Type B pancreatic cell (in vitro differentiated cells): ENCODE data around the gene PRDM16. TPM values are rescaled to one million over a fixed set of nuclear protein-coding genes. Genes with fewer than 3 reads are reported as not detected.

Source experiments
- DNase-seq: peaks from one replicate; pipeline ENCODE4 v3.0.0; 2021; ENCODE audit warnings: mixed read lengths; ENCODE audit not compliant: unreplicated experiment; ENCODE audit errors: extremely low spot score
- H3K27ac Mint-ChIP-seq: 2 replicates; pipeline ENCODE4 v1.8.0; 2021; ENCODE audit warnings: mild to moderate bottlenecking, mixed read lengths
- H3K27me3 Mint-ChIP-seq: 2 replicates; pipeline ENCODE4 v1.8.0; 2021; ENCODE audit warnings: mixed read lengths
- H3K36me3 Mint-ChIP-seq: 2 replicates; pipeline ENCODE4 v1.8.0; 2021; ENCODE audit warnings: mixed read lengths
- H3K4me1 Mint-ChIP-seq: one replicate; pipeline ENCODE4 v1.8.0; 2021; ENCODE audit warnings: mixed read lengths; ENCODE audit not compliant: unreplicated experiment
- H3K4me3 Mint-ChIP-seq: 2 replicates; pipeline ENCODE4 v1.8.0; 2021; ENCODE audit warnings: mild to moderate bottlenecking, mixed read lengths
- H3K9me3 Mint-ChIP-seq: 2 replicates; pipeline ENCODE4 v1.8.0; 2021; ENCODE audit warnings: mixed read lengths
- CTCF ChIP-seq: fragments of 200-600 bp; sonication (generic); conservative IDR thresholded peaks from 2 replicates; pipeline ENCODE4 v1.5.0; 2021; ENCODE audit warnings: antibody characterized with exemption, mild to moderate bottlenecking
- total RNA-seq: library from RNA; stranded (reverse); gene quantifications from 2 replicates; pipeline ENCODE4 v1.2.1, GENCODE V29; 2021; ENCODE audit warnings: low replicate concordance

Gene PRDM16
- total RNA-seq, 1 donor from 2014 or later, result 23.6 TPM

- Mint-ChIP-seq H3K36me3 (no peaks in the 10 kb centered on the region), H3K9me3 (no peaks in the 10 kb centered on the region), H3K27me3 (peaks cover 7% of the 10 kb centered on the region), H3K4me3 (no peak overlapping the region), H3K27ac (no peak overlapping the region), H3K4me1 (peaks cover 6% of the 10 kb centered on the region)
- no peak for TF ChIP-seq CTCF
- DNase-seq, result no peak
Observed at GRCh38 chr1:3298197-3298596, 229.2 kb downstream of the PRDM16 start.

GRCh38 chr1:3304246-3304645 lies 235.2 kb downstream of the PRDM16 start:
- no peak for TF ChIP-seq CTCF
- no peak overlapping the region for H3K27ac Mint-ChIP-seq

GRCh38 chr1:3304692-3305091 lies 235.7 kb downstream of the PRDM16 start:
- H3K4me1 Mint-ChIP-seq, result peaks cover 8% of the 10 kb centered on the region
- H3K27me3 Mint-ChIP-seq, result peaks cover 22% of the 10 kb centered on the region
- no peak overlapping the region for H3K4me3 Mint-ChIP-seq
- H3K9me3 Mint-ChIP-seq, result no peaks in the 10 kb centered on the region
- no peak overlapping the region for H3K27ac Mint-ChIP-seq
- no peak for TF ChIP-seq CTCF
- H3K36me3 Mint-ChIP-seq, result no peaks in the 10 kb centered on the region
- DNase-seq, result no peak

More at GRCh38 chr1:3304246-3304645, 235.2 kb downstream of the PRDM16 start:
- Mint-ChIP-seq H3K4me1 (peaks cover 8% of the 10 kb centered on the region), H3K36me3 (no peaks in the 10 kb centered on the region), H3K9me3 (no peaks in the 10 kb centered on the region), H3K27me3 (peaks cover 20% of the 10 kb centered on the region), H3K4me3 (no peak overlapping the region)
- DNase-seq, result no peak

GRCh38 chr1:3305156-3305555 lies 236.2 kb downstream of the PRDM16 start:
- no peak for TF ChIP-seq CTCF
- H3K27me3 Mint-ChIP-seq, result peaks cover 22% of the 10 kb centered on the region
- no peaks in the 10 kb centered on the region for H3K9me3 Mint-ChIP-seq
- DNase-seq, result no peak
- no peaks in the 10 kb centered on the region for H3K36me3 Mint-ChIP-seq
- no peak overlapping the region for H3K27ac Mint-ChIP-seq
- no peak overlapping the region for H3K4me3 Mint-ChIP-seq
- peaks cover 11% of the 10 kb centered on the region for H3K4me1 Mint-ChIP-seq

- Mint-ChIP-seq H3K27me3 (peaks cover 25% of the 10 kb centered on the region), H3K4me3 (no peak overlapping the region), H3K27ac (no peak overlapping the region), H3K9me3 (no peaks in the 10 kb centered on the region), H3K36me3 (no peaks in the 10 kb centered on the region), H3K4me1 (peaks cover 23% of the 10 kb centered on the region)
- DNase-seq, result no peak
- no peak for TF ChIP-seq CTCF
Observed at GRCh38 chr1:3306583-3307291, 237.7 kb downstream of the PRDM16 start.
